CD8-positive, alpha-beta memory T cell (primary cell): ENCODE measurements around the gene RO60. TPM values are rescaled to one million over a fixed set of nuclear protein-coding genes. Genes with fewer than 3 reads are reported as not detected.

Experiments
- polyA plus RNA-seq: library from polyadenylated mRNA; unstranded; fragments of 300-500 nt; fragmentation: Illumina TruSeq; gene quantifications from one replicate; pipeline ENCODE4 v1.2.3, GENCODE V29; 2021
- total RNA-seq, 2 experiments: library from RNA; stranded (reverse); gene quantifications; one replicate each; pipeline ENCODE4 v1.2.3, GENCODE V29; 2021

The RO60 gene
- total and polyA plus RNA-seq, 3 experiments from 2014 or later = 74.6 to 128 (median 82.7) TPM

Other genes with a start within 250 kb of the RO60 start
- gene UCHL5, start 252 bp upstream of the RO60 start, total RNA-seq = 100 to 1,000 TPM; 106 to 110 TPM
- 54.4 TPM for gene UCHL5, start 252 bp upstream of the RO60 start, polyA plus RNA-seq
- gene GLRX2, start 45.8 kb downstream of the RO60 start, total RNA-seq = 10 to 100 TPM; 47.1 to 49.6 TPM
- gene GLRX2, start 45.8 kb downstream of the RO60 start, polyA plus RNA-seq = 13.2 TPM
- 10 to 100 TPM; 59.8 to 63.8 TPM for gene CDC73, start 62.4 kb downstream of the RO60 start, total RNA-seq
- 58.5 TPM for gene CDC73, start 62.4 kb downstream of the RO60 start, polyA plus RNA-seq
- gene B3GALT2, start 127.0 kb downstream of the RO60 start, total RNA-seq = 1 to 10 TPM; 2.4 TPM
- 2.9 TPM for gene B3GALT2, start 127.0 kb downstream of the RO60 start, polyA plus RNA-seq